VCaP (cell line): ENCODE results near the gene BTBD9.

Source experiments
- H3K27ac ChIP-seq: fragments of 450-650 bp; 2 replicates; pipeline ENCODE4 v1.5.1; 2017
- CTCF ChIP-seq: fragments of 450-650 bp; conservative IDR thresholded peaks from 2 replicates; pipeline ENCODE4 v1.5.1; 2017; ENCODE audit warnings: mild to moderate bottlenecking, moderate library complexity

Gene BTBD9

GRCh38 chr6:38498085-38498484, 141.6 kb downstream of the BTBD9 start:
- no peak for TF ChIP-seq CTCF
- no peak overlapping the region for H3K27ac ChIP-seq

- TF ChIP-seq CTCF: no peak
- no peak overlapping the region for H3K27ac ChIP-seq
Measured at GRCh38 chr6:38497546-38497945, 142.2 kb downstream of the BTBD9 start.

GRCh38 chr6:38495922-38496635, 143.7 kb downstream of the BTBD9 start:
- TF ChIP-seq CTCF: no peak
- H3K27ac ChIP-seq: no peak overlapping the region

GRCh38 chr6:38495518-38495917, 144.2 kb downstream of the BTBD9 start:
- no peak for TF ChIP-seq CTCF
- no peak overlapping the region for H3K27ac ChIP-seq

- H3K27ac ChIP-seq: peak overlapping the region; percentile 37; the same call in 1 of the 2 replicates
- TF ChIP-seq CTCF: peak; percentile 86
Measured at GRCh38 chr6:38493931-38494547, 145.7 kb downstream of the BTBD9 start.

GRCh38 chr6:38492031-38492430, 147.7 kb downstream of the BTBD9 start:
- no peak overlapping the region for H3K27ac ChIP-seq
- no peak for TF ChIP-seq CTCF

- no peak overlapping the region for H3K27ac ChIP-seq
- no peak for TF ChIP-seq CTCF
Measured at GRCh38 chr6:38489951-38490350, 149.8 kb downstream of the BTBD9 start.
